IPS-18a (cell line): ENCODE measurements around the gene MUC5AC.

Experiments used
- H3K27ac ChIP-seq: one replicate; pipeline ENCODE4 v1.5.1; 2013; ENCODE audit warnings: low read length
- H3K27me3 ChIP-seq: one replicate; pipeline ENCODE4 v1.6.1; 2013; ENCODE audit warnings: mild to moderate bottlenecking, low read length; ENCODE audit not compliant: control insufficient read depth, insufficient read depth
- H3K36me3 ChIP-seq: one replicate; pipeline ENCODE4 v1.6.1; 2013; ENCODE audit warnings: low read depth, low read length; ENCODE audit not compliant: control insufficient read depth
- H3K4me1 ChIP-seq: one replicate; pipeline ENCODE4 v1.6.1; 2013; ENCODE audit warnings: low read depth, low read length; ENCODE audit not compliant: control insufficient read depth
- H3K4me3 ChIP-seq: one replicate; pipeline ENCODE4 v1.5.1; 2013; ENCODE audit warnings: low read length
- H3K9ac ChIP-seq: one replicate; pipeline ENCODE4 v1.6.1; 2013; ENCODE audit warnings: mild to moderate bottlenecking, low read length, moderate library complexity
- H3K9me3 ChIP-seq: one replicate; pipeline ENCODE4 v1.6.1; 2013; ENCODE audit warnings: low read depth, low read length; ENCODE audit not compliant: control insufficient read depth

Gene MUC5AC

GRCh38 chr11:1226226-1226985 lies 68.7 kb downstream of the MUC5AC start:
- Histone ChIP-seq H3K4me1 (peaks cover 4% of the 10 kb centered on the region), H3K4me3 (no peak overlapping the region), H3K27me3 (no peaks in the 10 kb centered on the region), H3K27ac (no peak overlapping the region), H3K9me3 (no peaks in the 10 kb centered on the region), H3K36me3 (no peaks in the 10 kb centered on the region), H3K9ac (no peak overlapping the region)

- Histone ChIP-seq H3K27me3 (no peaks in the 10 kb centered on the region), H3K9ac (no peak overlapping the region), H3K9me3 (no peaks in the 10 kb centered on the region), H3K27ac (no peak overlapping the region), H3K4me3 (no peak overlapping the region), H3K36me3 (no peaks in the 10 kb centered on the region), H3K4me1 (peaks cover 4% of the 10 kb centered on the region)
Measured at GRCh38 chr11:1226986-1227550, 69.3 kb downstream of the MUC5AC start.

GRCh38 chr11:1227551-1228100 lies 69.9 kb downstream of the MUC5AC start:
- Histone ChIP-seq H3K4me3 (no peak overlapping the region), H3K27ac (no peak overlapping the region), H3K9me3 (no peaks in the 10 kb centered on the region), H3K4me1 (peaks cover 4% of the 10 kb centered on the region), H3K36me3 (no peaks in the 10 kb centered on the region), H3K27me3 (no peaks in the 10 kb centered on the region), H3K9ac (no peak overlapping the region)

GRCh38 chr11:1228101-1228821 lies 70.5 kb downstream of the MUC5AC start:
- no peaks in the 10 kb centered on the region for H3K9me3 ChIP-seq
- H3K36me3 ChIP-seq = no peaks in the 10 kb centered on the region
- peaks cover 4% of the 10 kb centered on the region for H3K4me1 ChIP-seq
- H3K27ac ChIP-seq = no peak overlapping the region
- no peak overlapping the region for H3K4me3 ChIP-seq
- H3K9ac ChIP-seq = no peak overlapping the region
- no peaks in the 10 kb centered on the region for H3K27me3 ChIP-seq

- no peak overlapping the region for H3K4me3 ChIP-seq
- no peak overlapping the region for H3K9ac ChIP-seq
- no peaks in the 10 kb centered on the region for H3K9me3 ChIP-seq
- no peaks in the 10 kb centered on the region for H3K27me3 ChIP-seq
- H3K27ac ChIP-seq = no peak overlapping the region
- no peaks in the 10 kb centered on the region for H3K36me3 ChIP-seq
- H3K4me1 ChIP-seq = peaks cover 4% of the 10 kb centered on the region
Measured at GRCh38 chr11:1228921-1229451, 71.2 kb downstream of the MUC5AC start.

- Histone ChIP-seq H3K9me3 (no peaks in the 10 kb centered on the region), H3K4me3 (no peak overlapping the region), H3K9ac (no peak overlapping the region), H3K4me1 (peaks cover 3% of the 10 kb centered on the region), H3K27ac (no peak overlapping the region), H3K27me3 (no peaks in the 10 kb centered on the region), H3K36me3 (no peaks in the 10 kb centered on the region)
Measured at GRCh38 chr11:1229471-1230120, 71.8 kb downstream of the MUC5AC start.

GRCh38 chr11:1230121-1230455 lies 72.3 kb downstream of the MUC5AC start:
- Histone ChIP-seq H3K36me3 (no peaks in the 10 kb centered on the region), H3K4me1 (no peaks in the 10 kb centered on the region), H3K27me3 (no peaks in the 10 kb centered on the region), H3K9ac (no peak overlapping the region), H3K27ac (no peak overlapping the region), H3K9me3 (no peaks in the 10 kb centered on the region), H3K4me3 (no peak overlapping the region)

GRCh38 chr11:1230456-1231395 lies 73.0 kb downstream of the MUC5AC start:
- no peaks in the 10 kb centered on the region for H3K9me3 ChIP-seq
- no peaks in the 10 kb centered on the region for H3K27me3 ChIP-seq
- no peak overlapping the region for H3K4me3 ChIP-seq
- H3K36me3 ChIP-seq = no peaks in the 10 kb centered on the region
- no peak overlapping the region for H3K9ac ChIP-seq
- no peaks in the 10 kb centered on the region for H3K4me1 ChIP-seq
- no peak overlapping the region for H3K27ac ChIP-seq

GRCh38 chr11:1231396-1232020 lies 73.8 kb downstream of the MUC5AC start:
- H3K4me1 ChIP-seq = no peaks in the 10 kb centered on the region
- no peaks in the 10 kb centered on the region for H3K9me3 ChIP-seq
- no peak overlapping the region for H3K9ac ChIP-seq
- H3K36me3 ChIP-seq = no peaks in the 10 kb centered on the region
- no peaks in the 10 kb centered on the region for H3K27me3 ChIP-seq
- no peak overlapping the region for H3K27ac ChIP-seq
- no peak overlapping the region for H3K4me3 ChIP-seq

GRCh38 chr11:1232021-1232882 lies 74.5 kb downstream of the MUC5AC start:
- Histone ChIP-seq H3K4me3 (no peak overlapping the region), H3K27ac (no peak overlapping the region), H3K4me1 (no peaks in the 10 kb centered on the region), H3K27me3 (no peaks in the 10 kb centered on the region), H3K9me3 (no peaks in the 10 kb centered on the region), H3K9ac (no peak overlapping the region), H3K36me3 (no peaks in the 10 kb centered on the region)
